Measurements from ENCODE around the gene COMP.

DNA sequence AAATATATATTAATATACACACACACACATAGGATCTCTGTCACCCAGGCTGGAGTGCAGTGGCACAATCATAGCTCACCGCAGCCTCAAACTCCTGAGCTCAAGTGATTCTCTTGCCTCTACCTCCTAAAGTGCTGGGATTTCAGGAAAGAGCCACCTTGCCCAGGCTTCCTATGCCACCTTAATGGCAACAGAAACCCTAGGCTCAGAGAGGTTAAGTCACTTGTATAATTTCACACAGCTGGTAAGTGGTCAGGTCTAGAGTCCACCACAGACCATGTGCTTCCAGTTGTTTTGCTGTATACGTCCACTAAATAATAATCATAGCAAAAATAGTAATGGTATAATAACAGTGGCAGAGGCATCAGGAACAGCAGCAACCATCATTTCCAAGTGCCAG, 39.4 kb upstream of the COMP start:
- no peak for TF ChIP-seq CTCF (conservative IDR thresholded peaks at IDR 0.05; ENCODE audit: low read depth, low read length)
- no peak for TF ChIP-seq EZH2 (IDR thresholded peaks at IDR 0.05; ENCODE audit: low read length, unreplicated experiment)
- no peak for TF ChIP-seq EZH2phosphoT487 (IDR thresholded peaks at IDR 0.05; ENCODE audit: borderline replicate concordance, low read length)
